Esophagus squamous epithelium (tissue), 5 donors: ENCODE measurements around the gene MARCHF9. TPM values are rescaled to one million over a fixed set of nuclear protein-coding genes. Genes with fewer than 3 reads are reported as not detected.

ENCODE experiments used
- DNase-seq: peaks from one replicate; lab custom pipeline; 2025; lab: John Stamatoyannopoulos, UW
- H3K27ac ChIP-seq, 4 donors: fragments of 200-600 bp; sonication (generic); one replicate each; pipeline ENCODE4 v1.5.1; 2016 to 2019; ENCODE audit warnings: mild to moderate bottlenecking in 1 of 4
- H3K27me3 ChIP-seq, 4 donors: fragments of 200-600 bp; sonication (generic); 1 replicate in 3 of 4; 2 replicates in 1 of 4; pipeline versions ENCODE4 v1.5.1 to v1.6.0; 2017 to 2021; ENCODE audit warnings: antibody characterized with exemption in 1 of 4
- H3K36me3 ChIP-seq, 3 donors: fragments of 200-600 bp; sonication (generic); one replicate each; pipeline ENCODE4 v1.5.1; 2016 to 2019
- H3K4me1 ChIP-seq, 3 donors: fragments of 200-600 bp; sonication (generic); one replicate each; pipeline ENCODE4 v1.5.1; 2017 to 2019
- H3K4me3 ChIP-seq, 4 donors: fragments of 200-600 bp; sonication (generic); 1 replicate in 3 of 4; 2 replicates in 1 of 4; pipeline ENCODE4 v1.5.1; 2016 to 2019; ENCODE audit warnings: mild to moderate bottlenecking in 2 of 4, moderate library complexity in 1 of 4
- H3K9me3 ChIP-seq, 3 donors: fragments of 200-600 bp; sonication (generic); one replicate each; pipeline ENCODE4 v1.5.1; 2016 to 2019
- POLR2A ChIP-seq, 4 donors: fragments of 450-650 bp; IDR thresholded peaks; one replicate each; pipeline ENCODE4 v1.6.1; 2017; ENCODE audit warnings: antibody characterized with exemption in 4 of 4, mild to moderate bottlenecking in 4 of 4, moderate library complexity in 3 of 4
- WGBS, 2 donors: methylation state at CpG; one replicate each; pipeline ENCODE4 v1.1.5; 2018; 5-methylcytosine and 5-hydroxymethylcytosine counted together
- intact Hi-C: fragments of 100-400 bp; cut with DNase I; formaldehyde crosslinking; loops from one replicate; pipeline ENCODE4 v1.15.0; 2022
- total RNA-seq, 4 donors: library from RNA; depleted of rRNA; stranded (reverse); fragments of >200 nt; gene quantifications; one replicate each; pipeline ENCODE4 v1.1.0, GENCODE V29; 2016
- TF ChIP-seq, protein P1 (sequence below), 6 experiments: fragments of 450-650 bp in 4 of 6; fragments of 200-600 bp in 2 of 6; sonication (generic) in 2 of 6; IDR thresholded peaks; one replicate each; pipeline ENCODE4 v1.5.1; 2016 to 2019; ENCODE audit warnings: antibody characterized with exemption in 6 of 6, mild to moderate bottlenecking in 4 of 6, moderate library complexity in 4 of 6
- donor health status: DM: yes; HTN: yes; CAD: no.

Gene MARCHF9
- total RNA-seq, 4 donors from 2014 or later: 3.6 to 8.4 (median 5.3) TPM

DNA sequence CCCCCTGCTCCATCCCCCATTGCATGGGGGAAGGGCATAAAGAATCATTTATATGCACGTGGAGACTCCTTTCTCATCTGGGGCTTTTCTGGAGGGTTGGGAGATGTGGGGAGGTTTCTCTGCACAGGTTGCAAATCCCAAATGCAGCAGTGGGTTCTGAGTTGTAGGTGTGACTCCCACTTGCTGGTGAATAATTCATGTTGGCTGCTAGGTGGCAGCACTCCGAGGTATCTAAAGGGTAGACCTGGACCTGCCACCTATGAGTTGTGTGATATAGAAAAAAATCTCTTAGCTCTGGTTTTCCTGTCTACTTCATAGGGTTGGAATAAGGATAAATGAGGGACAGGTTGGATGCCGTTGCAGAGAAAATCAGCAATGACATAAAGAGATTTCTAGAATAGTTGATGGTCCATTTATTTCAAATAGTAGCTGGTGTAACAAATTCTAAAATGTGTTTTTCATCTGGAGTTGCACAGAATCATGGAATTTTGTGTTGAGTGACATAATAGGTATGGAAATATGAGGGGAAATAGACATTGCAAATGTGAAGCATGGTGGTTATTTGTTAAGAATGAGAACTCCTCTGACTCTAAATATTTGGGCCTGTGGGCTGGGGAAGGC is 4.6 kb downstream of the MARCHF9 start:
- H3K9me3 ChIP-seq: no peaks in the 10 kb centered on the region
- no peak for TF ChIP-seq POLR2A (IDR thresholded peaks at IDR 0.05)
- TF ChIP-seq, protein P1, sequence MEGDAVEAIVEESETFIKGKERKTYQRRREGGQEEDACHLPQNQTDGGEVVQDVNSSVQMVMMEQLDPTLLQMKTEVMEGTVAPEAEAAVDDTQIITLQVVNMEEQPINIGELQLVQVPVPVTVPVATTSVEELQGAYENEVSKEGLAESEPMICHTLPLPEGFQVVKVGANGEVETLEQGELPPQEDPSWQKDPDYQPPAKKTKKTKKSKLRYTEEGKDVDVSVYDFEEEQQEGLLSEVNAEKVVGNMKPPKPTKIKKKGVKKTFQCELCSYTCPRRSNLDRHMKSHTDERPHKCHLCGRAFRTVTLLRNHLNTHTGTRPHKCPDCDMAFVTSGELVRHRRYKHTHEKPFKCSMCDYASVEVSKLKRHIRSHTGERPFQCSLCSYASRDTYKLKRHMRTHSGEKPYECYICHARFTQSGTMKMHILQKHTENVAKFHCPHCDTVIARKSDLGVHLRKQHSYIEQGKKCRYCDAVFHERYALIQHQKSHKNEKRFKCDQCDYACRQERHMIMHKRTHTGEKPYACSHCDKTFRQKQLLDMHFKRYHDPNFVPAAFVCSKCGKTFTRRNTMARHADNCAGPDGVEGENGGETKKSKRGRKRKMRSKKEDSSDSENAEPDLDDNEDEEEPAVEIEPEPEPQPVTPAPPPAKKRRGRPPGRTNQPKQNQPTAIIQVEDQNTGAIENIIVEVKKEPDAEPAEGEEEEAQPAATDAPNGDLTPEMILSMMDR (IDR thresholded peaks at IDR 0.05): peak in 4 of 6 experiments; percentile 24 to 58 (median 44)
- H3K27me3 ChIP-seq: peaks cover 0 to 25% (median 2%) of the 10 kb centered on the region in 4 donors
- intact Hi-C loops: no loop called here
- no peak overlapping the region for H3K27ac ChIP-seq
- WGBS, 2 donors: 25 to 44% methylated on average over 3 of the region's 3 CpGs
- H3K4me1 ChIP-seq: peaks cover 11 to 24% (median 12%) of the 10 kb centered on the region in 3 donors
- DNase-seq: no peak
- no peak overlapping the region for H3K4me3 ChIP-seq
- peaks cover 0 to 19% (median 0%) of the 10 kb centered on the region in 3 donors for H3K36me3 ChIP-seq

DNA sequence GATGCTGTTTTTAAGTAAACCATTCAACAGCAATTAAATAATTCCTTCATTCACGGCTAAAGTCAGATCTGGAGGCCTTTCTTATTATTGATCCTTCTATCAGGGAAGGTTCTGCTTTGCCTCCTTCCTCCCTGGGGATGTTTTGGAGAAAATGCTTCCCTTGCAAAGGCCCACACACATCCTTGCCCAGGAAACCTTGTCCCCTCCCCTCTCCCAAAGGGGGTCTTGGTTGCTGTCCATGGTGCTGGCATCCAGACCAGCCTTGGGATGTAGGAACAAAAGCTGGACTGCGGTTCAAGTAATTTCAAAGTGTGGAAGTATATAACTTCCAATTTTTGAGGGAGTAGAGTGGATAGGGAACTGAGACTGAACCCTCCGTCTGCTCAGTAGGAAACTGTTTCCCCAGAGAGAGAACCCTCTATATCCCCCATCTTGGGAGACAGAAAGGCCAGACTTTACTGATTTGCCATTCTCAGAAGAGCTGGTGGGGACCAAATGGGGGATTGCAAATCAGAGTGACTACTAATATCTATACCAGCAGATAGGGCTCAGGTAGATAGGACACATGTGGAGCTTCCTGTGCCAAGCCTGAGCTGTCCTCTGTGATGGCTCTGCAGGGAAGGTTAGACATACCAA is 5.6 kb downstream of the MARCHF9 start:
- TF ChIP-seq, protein P1 (IDR thresholded peaks at IDR 0.05): no peak
- no peak for TF ChIP-seq POLR2A (IDR thresholded peaks at IDR 0.05)
- Histone ChIP-seq H3K4me1 (peaks cover 18 to 28% (median 20%) of the 10 kb centered on the region in 3 donors), H3K4me3 (no peak overlapping the region), H3K9me3 (no peaks in the 10 kb centered on the region), H3K27ac (no peak overlapping the region), H3K27me3 (peaks cover 0 to 35% (median 7%) of the 10 kb centered on the region in 4 donors), H3K36me3 (peaks cover 0 to 19% (median 0%) of the 10 kb centered on the region in 3 donors)
- DNase-seq: no peak
- 88 to 90% methylated on average over 3 of the region's 3 CpGs for WGBS, 2 donors
- intact Hi-C loops: no loop called here

DNA sequence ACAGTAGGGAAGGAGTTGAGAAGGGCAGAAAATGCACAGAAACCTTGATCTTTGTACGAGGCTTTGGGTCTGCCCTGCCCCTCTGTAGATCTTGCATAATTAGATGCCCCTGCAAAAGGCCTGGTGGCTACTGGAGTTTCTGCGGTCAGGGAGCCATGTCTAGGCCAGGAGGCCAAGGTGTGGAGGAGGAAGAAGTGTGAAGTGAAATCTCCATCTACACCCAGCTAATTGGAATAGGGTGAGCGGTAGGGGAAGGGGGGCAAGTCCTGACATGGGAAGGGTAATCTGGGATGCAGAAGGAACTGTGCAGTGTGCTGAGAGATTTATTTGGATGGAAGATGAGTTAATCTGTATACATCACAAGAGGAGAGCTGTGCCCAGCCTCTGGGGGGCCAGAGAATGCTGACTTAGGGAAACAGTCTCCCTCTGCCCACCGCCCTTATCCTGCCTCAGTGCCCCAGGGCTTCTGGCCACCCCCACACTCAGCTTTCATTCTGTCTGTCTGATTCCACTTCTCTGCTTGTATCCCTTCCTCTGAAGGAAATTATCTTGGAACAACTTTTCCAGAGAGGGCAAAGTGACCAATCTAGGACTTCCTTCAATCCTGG is 6.6 kb downstream of the MARCHF9 start:
- H3K9me3 ChIP-seq: no peaks in the 10 kb centered on the region
- H3K36me3 ChIP-seq: peaks cover 0 to 19% (median 0%) of the 10 kb centered on the region in 3 donors
- peaks cover 22 to 29% (median 25%) of the 10 kb centered on the region in 3 donors for H3K4me1 ChIP-seq
- WGBS, 2 donors: 81 to 92% methylated on average over 4 of the region's 4 CpGs
- TF ChIP-seq POLR2A (IDR thresholded peaks at IDR 0.05): no peak
- TF ChIP-seq, protein P1 (IDR thresholded peaks at IDR 0.05): no peak
- no peak overlapping the region for H3K27ac ChIP-seq
- intact Hi-C loops: no loop called here
- H3K27me3 ChIP-seq: peaks cover 0 to 46% (median 10%) of the 10 kb centered on the region in 4 donors
- H3K4me3 ChIP-seq: no peak overlapping the region
- no peak for DNase-seq

DNA sequence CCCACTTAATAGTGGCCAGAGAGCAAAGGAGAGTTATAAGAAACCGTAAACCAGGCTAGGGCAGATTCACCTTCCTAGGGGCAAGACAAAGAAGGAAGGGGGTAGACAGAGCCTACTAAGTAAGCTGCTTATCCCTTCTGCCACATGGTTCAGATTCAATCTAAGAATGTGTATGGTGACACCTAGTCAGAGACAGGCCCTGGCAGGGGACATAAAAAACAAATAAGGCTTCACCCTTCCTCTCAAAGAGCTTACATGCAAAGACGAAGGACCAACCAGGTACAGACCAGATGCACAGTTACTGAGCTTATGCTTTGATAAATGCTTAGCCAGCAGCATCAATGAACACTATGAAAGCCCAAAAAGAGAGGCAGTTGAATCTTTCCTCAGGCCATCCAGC is 7.6 kb downstream of the MARCHF9 start:
- Histone ChIP-seq H3K4me1 (peaks cover 25 to 31% (median 26%) of the 10 kb centered on the region in 3 donors), H3K4me3 (no peak overlapping the region), H3K36me3 (peaks cover 0 to 19% (median 0%) of the 10 kb centered on the region in 3 donors), H3K27me3 (peaks cover 0 to 55% (median 10%) of the 10 kb centered on the region in 4 donors), H3K9me3 (no peaks in the 10 kb centered on the region), H3K27ac (no peak overlapping the region)
- no peak for DNase-seq
- TF ChIP-seq, protein P1 (IDR thresholded peaks at IDR 0.05): no peak
- TF ChIP-seq POLR2A (IDR thresholded peaks at IDR 0.05): no peak
- intact Hi-C loops: no loop called here
- WGBS, 2 donors: 93 to 97% methylated on average over 2 of the region's 2 CpGs
